KMS-11 (cell line): ENCODE data around the gene TPBGL.

Experiments
- H2AFZ ChIP-seq: fragments of 200-600 bp; sonication (generic); 2 replicates; pipeline ENCODE4 v1.6.1; 2016; ENCODE audit warnings: antibody characterized with exemption, mixed run types, low read depth
- H3K27ac ChIP-seq: fragments of 200-600 bp; sonication (generic); 2 replicates; pipeline ENCODE4 v1.6.1; 2016; ENCODE audit warnings: mild to moderate bottlenecking, mixed run types
- H3K27me3 ChIP-seq: fragments of 200-600 bp; sonication (generic); 2 replicates; pipeline ENCODE4 v1.6.1; 2017; ENCODE audit warnings: mild to moderate bottlenecking, low read depth, mixed run types, moderate library complexity; ENCODE audit not compliant: insufficient read depth
- H3K36me3 ChIP-seq: fragments of 200-600 bp; sonication (generic); 2 replicates; pipeline ENCODE4 v1.6.1; 2017; ENCODE audit warnings: mild to moderate bottlenecking, mixed run types; ENCODE audit not compliant: insufficient read depth
- H3K4me1 ChIP-seq: fragments of 200-600 bp; sonication (generic); 2 replicates; pipeline ENCODE4 v1.6.1; 2016; ENCODE audit warnings: mild to moderate bottlenecking, low read depth, mixed run types; ENCODE audit not compliant: poor library complexity, severe bottlenecking
- H3K4me2 ChIP-seq: fragments of 200-600 bp; sonication (generic); 2 replicates; pipeline ENCODE4 v1.7.0; 2016; ENCODE audit warnings: mild to moderate bottlenecking, mixed run types
- H3K4me3 ChIP-seq: fragments of 200-600 bp; sonication (generic); IDR thresholded peaks from 2 replicates; pipeline ENCODE4 v1.6.1; 2017; ENCODE audit warnings: low read depth, low read length, mixed read lengths; ENCODE audit not compliant: insufficient read depth
- H3K79me2 ChIP-seq: fragments of 200-600 bp; sonication (generic); 2 replicates; pipeline ENCODE4 v1.6.1; 2016; ENCODE audit warnings: low read depth, mixed run types; ENCODE audit not compliant: insufficient read depth
- H3K9ac ChIP-seq: fragments of 200-600 bp; sonication (generic); 2 replicates; pipeline ENCODE4 v1.6.1; 2016; ENCODE audit warnings: mild to moderate bottlenecking, mixed run types
- H4K20me1 ChIP-seq: fragments of 200-600 bp; sonication (generic); 2 replicates; pipeline ENCODE4 v1.6.1; 2016; ENCODE audit warnings: mild to moderate bottlenecking, mixed run types; ENCODE audit not compliant: insufficient read depth
- CTCF ChIP-seq: fragments of 200-600 bp; sonication (generic); conservative IDR thresholded peaks from 2 replicates; pipeline ENCODE4 v1.6.1; 2017; ENCODE audit warnings: low read depth, mild to moderate bottlenecking, antibody characterized with exemption, low read length, moderate library complexity, mixed read lengths

TPBGL gene

DNA sequence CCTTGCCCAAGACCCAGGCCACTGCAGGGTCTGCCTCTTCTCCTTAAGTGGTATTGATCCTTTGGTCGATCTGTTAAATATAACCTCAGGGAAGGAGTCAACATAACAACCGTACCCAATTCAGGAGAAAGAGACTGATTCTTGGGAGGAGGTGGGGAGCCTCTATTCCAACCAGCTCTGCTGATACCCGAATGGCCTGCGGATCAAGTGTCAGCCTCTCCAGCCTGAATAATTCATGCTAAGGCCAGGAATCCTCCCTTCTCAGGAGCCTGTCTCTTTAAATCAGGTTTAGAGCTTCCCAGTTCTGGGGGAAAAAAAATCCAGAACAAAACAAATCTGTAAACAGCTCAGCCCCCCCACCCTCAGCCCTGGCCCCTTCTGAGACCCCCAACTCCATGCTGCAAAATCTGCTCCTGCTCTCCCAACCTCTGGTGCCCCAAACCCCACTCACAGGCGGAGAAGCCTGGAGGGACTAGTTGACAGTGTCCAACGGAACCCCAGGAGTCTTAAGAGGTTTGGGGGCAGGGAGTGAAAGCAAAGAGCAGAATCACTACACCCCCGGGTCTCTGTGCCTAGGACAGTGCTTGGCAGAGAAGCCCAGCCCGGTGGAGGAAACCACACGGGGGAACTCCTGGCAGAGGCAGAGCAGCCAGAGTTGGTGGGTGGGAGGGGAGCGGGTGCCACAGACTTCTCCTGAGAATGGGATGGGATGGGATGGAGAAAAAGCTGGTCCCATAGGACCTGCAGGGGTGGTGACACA is 863 bp upstream of the TPBGL start:
- H3K4me1 ChIP-seq = no peaks in the 10 kb centered on the region
- H3K36me3 ChIP-seq = no peaks in the 10 kb centered on the region
- no peak overlapping the region for H3K9ac ChIP-seq
- H3K79me2 ChIP-seq = no peaks in the 10 kb centered on the region
- H3K27ac ChIP-seq = no peak overlapping the region
- no peak overlapping the region for H2AFZ ChIP-seq
- no peak for TF ChIP-seq CTCF
- no peaks in the 10 kb centered on the region for H4K20me1 ChIP-seq
- H3K4me3 ChIP-seq = no peak overlapping the region
- H3K4me2 ChIP-seq = no peak overlapping the region
- H3K27me3 ChIP-seq = peaks cover 12% of the 10 kb centered on the region; the same call in 1 of the 2 replicates

DNA sequence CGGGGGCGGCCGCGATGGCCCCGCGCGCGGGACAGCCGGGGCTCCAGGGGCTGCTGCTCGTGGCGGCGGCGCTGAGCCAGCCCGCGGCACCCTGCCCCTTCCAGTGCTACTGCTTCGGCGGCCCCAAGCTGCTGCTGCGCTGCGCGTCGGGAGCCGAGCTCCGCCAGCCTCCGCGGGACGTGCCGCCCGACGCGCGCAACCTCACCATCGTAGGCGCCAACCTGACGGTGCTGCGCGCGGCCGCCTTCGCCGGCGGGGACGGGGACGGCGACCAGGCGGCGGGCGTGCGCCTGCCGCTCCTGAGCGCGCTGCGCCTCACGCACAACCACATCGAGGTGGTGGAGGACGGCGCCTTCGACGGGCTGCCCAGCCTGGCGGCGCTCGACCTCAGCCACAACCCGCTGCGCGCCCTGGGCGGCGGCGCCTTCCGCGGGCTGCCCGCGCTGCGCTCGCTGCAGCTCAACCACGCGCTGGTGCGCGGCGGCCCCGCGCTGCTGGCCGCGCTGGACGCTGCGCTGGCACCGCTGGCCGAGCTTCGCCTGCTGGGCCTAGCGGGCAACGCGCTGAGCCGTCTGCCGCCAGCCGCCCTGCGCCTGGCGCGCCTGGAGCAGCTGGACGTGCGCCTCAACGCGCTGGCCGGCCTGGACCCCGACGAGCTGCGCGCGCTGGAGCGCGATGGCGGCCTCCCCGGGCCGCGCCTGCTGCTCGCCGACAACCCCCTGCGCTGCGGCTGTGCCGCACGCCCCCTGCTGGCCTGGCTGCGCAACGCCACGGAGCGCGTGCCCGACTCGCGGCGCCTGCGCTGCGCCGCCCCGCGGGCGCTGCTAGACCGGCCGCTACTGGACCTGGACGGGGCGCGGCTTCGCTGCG is 697 bp downstream of the TPBGL start:
- no peak overlapping the region for H3K4me3 ChIP-seq
- no peaks in the 10 kb centered on the region for H3K4me1 ChIP-seq
- H3K27me3 ChIP-seq = peaks cover 12% of the 10 kb centered on the region; the same call in 1 of the 2 replicates
- H4K20me1 ChIP-seq = no peaks in the 10 kb centered on the region
- TF ChIP-seq CTCF = no peak; the same call in 1 of the 2 replicates
- no peak overlapping the region for H3K9ac ChIP-seq
- H3K79me2 ChIP-seq = no peaks in the 10 kb centered on the region
- no peaks in the 10 kb centered on the region for H3K36me3 ChIP-seq
- no peak overlapping the region for H3K27ac ChIP-seq
- no peak overlapping the region for H3K4me2 ChIP-seq
- H2AFZ ChIP-seq = peak overlapping the region; percentile 64

DNA sequence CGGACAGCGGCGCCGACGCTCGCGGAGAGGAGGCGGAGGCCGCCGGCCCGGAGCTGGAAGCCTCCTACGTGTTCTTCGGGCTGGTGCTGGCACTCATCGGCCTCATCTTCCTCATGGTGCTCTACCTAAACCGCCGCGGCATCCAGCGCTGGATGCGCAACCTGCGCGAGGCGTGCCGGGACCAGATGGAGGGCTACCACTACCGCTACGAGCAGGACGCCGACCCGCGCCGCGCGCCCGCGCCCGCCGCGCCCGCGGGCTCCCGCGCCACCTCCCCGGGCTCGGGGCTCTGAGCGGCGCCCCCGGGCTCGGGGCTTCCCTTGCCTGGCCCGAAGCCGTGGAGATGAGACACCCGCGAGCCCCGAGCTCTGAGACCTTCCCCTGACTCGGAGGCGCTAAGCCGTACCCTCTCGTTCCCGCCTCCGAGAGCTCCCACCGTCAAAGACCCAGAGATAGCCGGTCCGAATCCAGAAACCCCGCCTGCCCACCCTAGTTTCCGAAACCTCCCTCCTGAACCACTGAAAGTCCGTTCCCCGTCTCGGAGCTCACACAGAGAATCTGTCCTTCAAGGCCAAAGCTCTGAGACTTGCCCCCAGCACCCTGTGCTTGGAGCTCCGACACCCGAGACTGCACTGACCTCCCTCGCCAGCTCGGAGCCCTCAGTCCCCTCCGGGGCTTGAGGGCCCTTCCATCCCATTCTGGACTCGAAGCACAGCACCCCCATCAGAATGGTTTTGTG is 1.5 kb downstream of the TPBGL start:
- no peak overlapping the region for H3K4me3 ChIP-seq
- no peaks in the 10 kb centered on the region for H3K79me2 ChIP-seq
- H3K27me3 ChIP-seq = peaks cover 10% of the 10 kb centered on the region; the same call in 1 of the 2 replicates
- no peak overlapping the region for H3K4me2 ChIP-seq
- no peak for TF ChIP-seq CTCF
- H2AFZ ChIP-seq = peak overlapping the region; percentile 64
- H3K9ac ChIP-seq = no peak overlapping the region
- H3K36me3 ChIP-seq = no peaks in the 10 kb centered on the region
- H4K20me1 ChIP-seq = no peaks in the 10 kb centered on the region
- no peaks in the 10 kb centered on the region for H3K4me1 ChIP-seq
- H3K27ac ChIP-seq = no peak overlapping the region
